ENCODE measurements around the gene CCL5. TPM values are rescaled to one million over a fixed set of nuclear protein-coding genes. Genes with fewer than 3 reads are reported as not detected.

CCL5 gene
- 1.0 to 2.3 TPM (median 1.5 TPM) in 5 replicates for total RNA-seq (2022; extraction: Qiagen RNA extraction; ENCODE audit: low read depth)

GRCh38 chr17:35879773-35880654 is at the start of gene CCL5:
CCL5 (minus strand) TSS chr17:35880360.

DNA sequence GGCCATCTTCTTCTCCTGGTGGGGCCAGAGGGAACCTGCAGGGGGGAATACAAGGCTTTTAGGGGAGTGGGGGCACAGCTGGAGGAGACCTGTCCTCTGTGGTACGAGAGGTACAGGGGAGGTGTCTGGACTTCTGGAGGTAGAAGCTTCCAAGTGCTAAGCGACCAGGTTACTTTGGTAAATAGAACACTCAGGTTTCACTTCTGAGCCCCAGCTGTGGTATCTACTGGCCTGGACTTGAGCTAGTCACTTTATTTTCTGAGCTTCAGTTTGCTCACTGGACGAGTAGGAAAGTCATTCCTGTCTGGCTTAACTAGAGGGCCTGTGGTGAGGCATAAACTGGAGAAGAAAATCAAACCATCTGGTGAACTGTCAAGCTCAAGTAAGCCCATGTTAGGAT is 11.4 kb downstream of the CCL5 start, which contains the start of gene HEATR9:
Gene HEATR9, minus strand, starts transcription at position 155 of the 400 bp plus-strand sequence. Its CDS starts 149 bp downstream, at position 6.

Other genes with a start within 250 kb of the CCL5 start
- 0.12 to 0.15 TPM (median 0.14 TPM) in 4 of 5 replicates, not detected in the other for gene RASL10B, start 148.7 kb downstream of the CCL5 start, total RNA-seq (2022; extraction: Qiagen RNA extraction; ENCODE audit: low read depth)
- 0.06 to 0.08 TPM in 2 of 5 replicates, not detected in the others for gene GAS2L2, start 127.1 kb downstream of the CCL5 start, total RNA-seq (2022; extraction: Qiagen RNA extraction; ENCODE audit: low read depth)
- 0.38 to 0.56 TPM in 2 of 5 replicates, not detected in the others for gene C17orf50, start 119.5 kb downstream of the CCL5 start, total RNA-seq (2022; extraction: Qiagen RNA extraction; ENCODE audit: low read depth)
- gene MMP28, start 84.7 kb downstream of the CCL5 start, total RNA-seq (2022; extraction: Qiagen RNA extraction; ENCODE audit: low read depth) = 2.7 to 8.4 TPM (median 7.1 TPM) in 5 replicates
- gene TAF15, start 70.9 kb downstream of the CCL5 start, total RNA-seq (2022; extraction: Qiagen RNA extraction; ENCODE audit: low read depth) = 210 to 259 TPM (median 226 TPM) in 5 replicates
- gene HEATR9, start 11.5 kb downstream of the CCL5 start, total RNA-seq (2022; extraction: Qiagen RNA extraction; ENCODE audit: low read depth) = not detected in 5 replicates
- gene RDM1, start 50.4 kb upstream of the CCL5 start, total RNA-seq (2022; extraction: Qiagen RNA extraction; ENCODE audit: low read depth) = 2.7 to 6.7 TPM (median 3.7 TPM) in 5 replicates
- gene LYZL6, start 63.4 kb upstream of the CCL5 start, total RNA-seq (2022; extraction: Qiagen RNA extraction; ENCODE audit: low read depth) = not detected in 5 replicates
- gene CCL16, start 101.1 kb upstream of the CCL5 start, total RNA-seq (2022; extraction: Qiagen RNA extraction; ENCODE audit: low read depth) = not detected in 5 replicates
- not detected in 5 replicates for gene CCL14, start 106.4 kb upstream of the CCL5 start, total RNA-seq (2022; extraction: Qiagen RNA extraction; ENCODE audit: low read depth)
- not detected in 5 replicates for gene CCL15, start 121.2 kb upstream of the CCL5 start, total RNA-seq (2022; extraction: Qiagen RNA extraction; ENCODE audit: low read depth)
- not detected in 5 replicates for gene CCL23, start 137.6 kb upstream of the CCL5 start, total RNA-seq (2022; extraction: Qiagen RNA extraction; ENCODE audit: low read depth)
- gene CCL18, start 183.9 kb upstream of the CCL5 start, total RNA-seq (2022; extraction: Qiagen RNA extraction; ENCODE audit: low read depth) = 0.38 TPM in 1 of 5 replicates, not detected in the others
- not detected in 5 replicates for gene CCL3, start 209.8 kb upstream of the CCL5 start, total RNA-seq (2022; extraction: Qiagen RNA extraction; ENCODE audit: low read depth)
- not detected in 5 replicates for gene CCL4, start 223.5 kb upstream of the CCL5 start, total RNA-seq (2022; extraction: Qiagen RNA extraction; ENCODE audit: low read depth)

Data from A549 treated with ZK216348 at 1 μM for 4 hours (cell line).